PC-9 (cell line): ENCODE results near the gene LIMA1. TPM values are rescaled to one million over a fixed set of nuclear protein-coding genes. Genes with fewer than 3 reads are reported as not detected.
A peak's percentile ranks its signal among the peaks of the same experiment; 100 is the strongest.
"Not testable (repeated sequence)": the region's sequence is repeated elsewhere in the genome, so short reads cannot be mapped to it uniquely, and the experiment has no call there.

ENCODE experiments used
- BruUV-seq: library from RNA; stranded (reverse); fragments of 400-500 nt; replicated peaks from 2 replicates; lab custom pipeline; 2021; lab: Mats Ljungman, UMichigan
- CTCF ChIA-PET: fragments of 300-600 bp; sonication (Branson Sonifier 250); formaldehyde crosslinking; loops from one replicate; lab custom pipeline; 2022; ENCODE audit warnings: antibody characterized with exemption; lab: Charles Lee
- POLR2A ChIA-PET: fragments of 300-600 bp; sonication (Branson Sonifier 250); formaldehyde crosslinking; loops from one replicate; lab custom pipeline; 2022; ENCODE audit warnings: antibody characterized with exemption; ENCODE audit not compliant: unreplicated experiment; lab: Charles Lee
- DNase-seq, 2 experiments: peaks; one replicate each; pipeline versions ENCODE4 v3.0.0 to v3.0.0-alpha.2; 2015 to 2022; ENCODE audit warnings: mixed read lengths in 1 of 2
- H2AFZ ChIP-seq: fragments of 200-600 bp; sonication (generic); 2 replicates; pipeline ENCODE4 v1.8.1; 2017; ENCODE audit warnings: antibody characterized with exemption
- H3F3A ChIP-seq: fragments of 200-600 bp; sonication (generic); 2 replicates; pipeline ENCODE4 v1.8.1; 2017; ENCODE audit warnings: antibody characterized with exemption, mild to moderate bottlenecking, low read depth; ENCODE audit not compliant: insufficient read depth
- H3K27ac ChIP-seq: fragments of 200-600 bp; sonication (generic); 2 replicates; pipeline ENCODE4 v1.6.1; 2016; ENCODE audit warnings: mixed run types
- H3K27me3 ChIP-seq: fragments of 200-600 bp; sonication (generic); 2 replicates; pipeline ENCODE4 v1.6.1; 2016; ENCODE audit warnings: low read depth, mixed run types; ENCODE audit not compliant: insufficient read depth
- H3K36me3 ChIP-seq: fragments of 200-600 bp; sonication (generic); 2 replicates; pipeline ENCODE4 v1.6.1; 2016; ENCODE audit warnings: low read depth, mixed run types
- H3K4me1 ChIP-seq: fragments of 200-600 bp; sonication (generic); replicated peaks from 2 replicates; pipeline ENCODE4 v1.6.1; 2016; ENCODE audit warnings: mixed run types; ENCODE audit not compliant: insufficient read depth
- H3K4me2 ChIP-seq: fragments of 200-600 bp; sonication (generic); 2 replicates; pipeline ENCODE4 v1.6.1; 2017; ENCODE audit warnings: mixed run types
- H3K4me3 ChIP-seq: fragments of 200-600 bp; sonication (generic); 2 replicates; pipeline ENCODE4 v1.6.1; 2016; ENCODE audit warnings: mixed run types
- H3K79me2 ChIP-seq: fragments of 200-600 bp; sonication (generic); 2 replicates; pipeline ENCODE4 v1.6.1; 2017; ENCODE audit warnings: low read depth, mixed run types
- H3K9me2 ChIP-seq: fragments of 200-600 bp; sonication (generic); 2 replicates; pipeline ENCODE4 v1.8.1; 2017; ENCODE audit warnings: mild to moderate bottlenecking; ENCODE audit not compliant: insufficient read depth
- H3K9me3 ChIP-seq: fragments of 200-600 bp; sonication (generic); 2 replicates; pipeline ENCODE4 v1.8.1; 2016; ENCODE audit warnings: low read depth; ENCODE audit not compliant: insufficient read depth
- H4K20me1 ChIP-seq: fragments of 200-600 bp; sonication (generic); 2 replicates; pipeline ENCODE4 v1.8.1; 2017; ENCODE audit not compliant: insufficient read depth
- CTCF ChIP-seq: fragments of 200-600 bp; sonication (generic); conservative IDR thresholded peaks from 2 replicates; pipeline ENCODE4 v1.6.1; 2017; ENCODE audit warnings: mixed run types, antibody characterized with exemption, mild to moderate bottlenecking, moderate library complexity
- EZH2 ChIP-seq: fragments of 200-600 bp; sonication (generic); IDR thresholded peaks from 2 replicates; pipeline ENCODE4 v1.8.0; 2017; ENCODE audit warnings: antibody characterized with exemption, low read depth
- intact Hi-C: fragments of 100-400 bp; cut with micrococcal nuclease; formaldehyde crosslinking; loops from one replicate; pipeline ENCODE4 v1.10.0; 2022; ENCODE audit not compliant: unreplicated experiment
- total RNA-seq: library from RNA; stranded (reverse); gene quantifications from 2 replicates; pipeline ENCODE4 v1.2.3, GENCODE V29; 2021

LIMA1 gene
- total RNA-seq, 1 experiment from 2014 or later, result 98.6 TPM

GRCh38 chr12:50249464-50250182 is 33.7 kb downstream of the LIMA1 start:
- Histone ChIP-seq H3K27ac (peak overlapping the region; percentile 33), H3F3A (peaks cover 62% of the 10 kb centered on the region), H3K36me3 (peaks cover 15% of the 10 kb centered on the region), H3K4me3 (0 out of 2 replicates have a peak overlapping the region, but pooled peaks have one; percentile 5), H3K9me3 (no peaks in the 10 kb centered on the region), H3K9me2 (no peaks in the 10 kb centered on the region), H3K79me2 (peaks cover 66% of the 10 kb centered on the region), H3K4me1 (peaks cover 95% of the 10 kb centered on the region), H2AFZ (no peak overlapping the region), H3K4me2 (no peak overlapping the region), H4K20me1 (no peaks in the 10 kb centered on the region), H3K27me3 (no peaks in the 10 kb centered on the region)
- intact Hi-C loops, result loop anchor here (10.0 kb wide), 1 partner anchor 155 kb away; the partner anchor contains the start of gene LARP4
- ChIA-PET POLR2A (interaction anchor here (0.5 to 0.6 kb wide), 2 partner anchors 27 to 33 kb away, joined by 3 to 4 read pairs; no protein-coding TSS in a partner anchor), CTCF (interaction anchor here (0.6 kb wide), 2 partner anchors 7 to 777 kb away, joined by 4 read pairs; no protein-coding TSS in a partner anchor)
- no peak for DNase-seq
- TF ChIP-seq EZH2, result no peak
- no peak for TF ChIP-seq CTCF
- no TSS peak for BruUV-seq

- no TSS peak for BruUV-seq
- CTCF ChIA-PET, result interaction anchor here (0.6 kb wide), 1 partner anchor 53 kb away, joined by 12 read pairs; no protein-coding TSS in a partner anchor
- no peaks in the 10 kb centered on the region for H3K27me3 ChIP-seq
- no peak for TF ChIP-seq CTCF
- TF ChIP-seq EZH2, result no peak
- H3K27ac ChIP-seq, result peak overlapping the region; percentile 97
- peaks cover 69% of the 10 kb centered on the region for H3K79me2 ChIP-seq
- H3K9me2 ChIP-seq, result no peaks in the 10 kb centered on the region
- POLR2A ChIA-PET, result no interaction called here
- H3K4me2 ChIP-seq, result no peak overlapping the region
- no peaks in the 10 kb centered on the region for H4K20me1 ChIP-seq
- 0 out of 2 replicates have a peak overlapping the region, but pooled peaks have one; percentile 5 for H3K4me3 ChIP-seq
- peaks cover 20% of the 10 kb centered on the region for H3K36me3 ChIP-seq
- intact Hi-C loops, result loop anchor here (10.0 kb wide), 1 partner anchor 156 kb away; the partner anchor contains the start of gene LARP4
- H2AFZ ChIP-seq, result no peak overlapping the region
- DNase-seq, result no peak
- H3F3A ChIP-seq, result peaks cover 63% of the 10 kb centered on the region
- H3K9me3 ChIP-seq, result no peaks in the 10 kb centered on the region
- H3K4me1 ChIP-seq, result peaks cover 96% of the 10 kb centered on the region
Observed at GRCh38 chr12:50248883-50249282, 34.4 kb downstream of the LIMA1 start.

GRCh38 chr12:50248411-50248810 is 34.9 kb downstream of the LIMA1 start:
- BruUV-seq, result no TSS peak
- H3K9me2 ChIP-seq, result no peaks in the 10 kb centered on the region
- H4K20me1 ChIP-seq, result no peaks in the 10 kb centered on the region
- no peak for DNase-seq
- ChIA-PET CTCF (no interaction called here), POLR2A (interaction anchor here (1.0 kb wide), 1 partner anchor 27 kb away, joined by 4 read pairs; no protein-coding TSS in a partner anchor)
- no peak overlapping the region for H2AFZ ChIP-seq
- peaks cover 65% of the 10 kb centered on the region for H3K79me2 ChIP-seq
- intact Hi-C loops, result loop anchor here (10.0 kb wide), 1 partner anchor 156 kb away; the partner anchor contains the start of gene LARP4
- H3K4me2 ChIP-seq, result no peak overlapping the region
- H3K4me3 ChIP-seq, result no peak overlapping the region
- TF ChIP-seq EZH2, result no peak
- TF ChIP-seq CTCF, result no peak
- H3K36me3 ChIP-seq, result peaks cover 20% of the 10 kb centered on the region
- no peaks in the 10 kb centered on the region for H3K27me3 ChIP-seq
- H3K4me1 ChIP-seq, result peaks cover 96% of the 10 kb centered on the region
- H3K27ac ChIP-seq, result peak overlapping the region; percentile 97
- H3F3A ChIP-seq, result peaks cover 64% of the 10 kb centered on the region
- no peaks in the 10 kb centered on the region for H3K9me3 ChIP-seq

GRCh38 chr12:50247665-50248064 is 35.7 kb downstream of the LIMA1 start:
- H3K4me3 ChIP-seq, CTCF ChIA-PET, H3K9me3 ChIP-seq, H4K20me1 ChIP-seq, H3K9me2 ChIP-seq, DNase-seq, H2AFZ ChIP-seq, H3K27me3 ChIP-seq: not testable (repeated sequence)
- POLR2A ChIA-PET, result interaction anchor here (1.0 kb wide), 1 partner anchor 26 kb away, joined by 4 read pairs; no protein-coding TSS in a partner anchor
- intact Hi-C loops, result loop anchor here (1.0 to 10.0 kb wide), 3 partner anchors 25 to 157 kb away; partner anchors contain the start of genes LARP4 and LIMA1
- Histone ChIP-seq H3K4me2 (peak overlapping the region; percentile 46), H3K4me1 (peaks cover 96% of the 10 kb centered on the region), H3K27ac (peak overlapping the region; percentile 97), H3K36me3 (peaks cover 20% of the 10 kb centered on the region; the same call in 1 of the 2 replicates), H3F3A (peaks cover 64% of the 10 kb centered on the region), H3K79me2 (peaks cover 57% of the 10 kb centered on the region)
- TSS peak; percentile 26 for BruUV-seq
